Hair follicle dermal papilla cell (primary cell): Measurements from ENCODE around the gene ASB7. TPM values are rescaled to one million over a fixed set of nuclear protein-coding genes. Genes with fewer than 3 reads are reported as not detected.

ENCODE experiments used
- small RNA-seq: library from RNA; depleted of rRNA; stranded (forward); fragments of <200 nt; gene quantifications from one replicate; pipeline ENCODE3, GENCODE V24; 2012
- total RNA-seq: library from RNA; depleted of rRNA; stranded (reverse); fragments of >200 nt; gene quantifications from 2 replicates; pipeline ENCODE4 v1.2.3, GENCODE V29; 2012

ASB7 gene
- 18.2 and 20.6 TPM in 2 replicates for total RNA-seq

GRCh38 chr15:100602064-100602822 lies at the start of gene ASB7, which contains the start of gene LINS1:
ASB7 (plus strand) TSS chr15:100602589; CDS start chr15:100612217, 9,628 bp downstream.
LINS1 (minus strand) TSS chr15:100602184; CDS start chr15:100580842, 21,342 bp downstream.

Small RNA genes within 50 kb of the gene (small RNA-seq; reads per million reads assigned to genes)
- gene RF00019, result not detected
- gene RNU6-181P, result not detected

Other genes starting within 250 kb of the ASB7 start
- gene CERS3, start 73.6 kb upstream of the ASB7 start, total RNA-seq, result under 0.01 and 0.36 TPM in 2 replicates
- gene LINS1, start 405 bp upstream of the ASB7 start, total RNA-seq, result 14.3 and 19.3 TPM in 2 replicates